SHP77 treated with DMSO at 0.1 percent for 48 hours (cell line): ENCODE measurements around the gene MIER3.
A peak's percentile ranks its signal among the peaks of the same experiment; 100 is the strongest.

Experiments
- DNase-seq: peaks from one replicate; lab custom pipeline; 2025; lab: John Stamatoyannopoulos, UW

MIER3 gene

DNA sequence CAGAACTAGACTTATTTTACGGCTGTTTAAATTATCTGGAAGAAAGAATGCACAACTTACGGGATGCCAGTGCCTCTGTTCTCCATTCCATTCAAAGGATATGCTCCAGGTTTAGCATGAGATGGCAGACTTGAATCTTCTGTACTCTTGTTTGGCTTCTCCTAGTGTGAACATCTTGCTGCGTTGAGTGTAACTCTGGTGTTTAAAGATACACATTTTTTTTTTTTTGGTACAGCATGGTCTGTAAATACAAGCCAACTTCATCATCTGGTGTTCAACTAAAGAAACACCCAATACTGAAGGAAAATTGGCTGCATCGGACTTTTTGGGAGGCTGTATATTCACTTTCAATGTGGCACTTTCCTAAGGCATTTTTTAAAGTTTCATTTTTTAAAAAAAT is 7.4 kb upstream of the MIER3 start:
- DNase-seq: no peak

DNA sequence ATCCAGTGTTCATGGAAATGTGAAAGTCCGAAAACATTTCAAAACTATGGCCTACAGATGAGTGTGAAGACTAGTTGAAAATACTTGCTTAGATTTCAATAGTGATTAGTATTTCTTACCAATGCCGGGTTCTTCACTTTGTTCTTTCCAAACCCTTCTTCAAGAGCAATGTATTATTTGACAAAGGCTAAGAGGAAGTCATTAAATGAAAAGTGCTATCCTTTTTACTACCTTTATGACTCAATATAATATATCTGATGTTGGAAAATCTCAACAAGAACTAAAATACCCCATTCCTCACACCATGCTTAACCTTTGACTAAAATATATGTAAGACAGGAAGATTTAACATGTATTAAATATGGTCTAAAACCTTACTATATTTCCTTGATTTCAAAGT is 6.7 kb upstream of the MIER3 start:
- DNase-seq: no peak

DNA sequence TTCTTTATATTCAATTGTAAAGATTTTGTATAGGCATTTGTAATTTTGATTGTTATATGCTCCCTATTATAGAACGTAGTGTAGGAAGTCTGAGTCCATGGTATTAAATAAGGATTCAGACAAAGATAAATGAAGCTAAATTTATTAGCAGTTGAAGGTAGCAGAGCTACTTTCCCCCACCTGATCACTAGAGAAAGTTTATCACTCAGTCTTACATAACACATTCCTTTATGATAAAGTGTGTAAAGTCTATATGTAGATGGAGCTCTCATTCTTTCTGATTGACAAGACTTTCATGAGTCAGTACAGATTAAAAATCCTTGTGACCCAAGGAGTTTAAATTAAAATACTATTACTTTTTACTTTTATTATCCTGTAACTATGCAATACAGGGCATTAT is 2.3 kb upstream of the MIER3 start:
- no peak for DNase-seq

DNA sequence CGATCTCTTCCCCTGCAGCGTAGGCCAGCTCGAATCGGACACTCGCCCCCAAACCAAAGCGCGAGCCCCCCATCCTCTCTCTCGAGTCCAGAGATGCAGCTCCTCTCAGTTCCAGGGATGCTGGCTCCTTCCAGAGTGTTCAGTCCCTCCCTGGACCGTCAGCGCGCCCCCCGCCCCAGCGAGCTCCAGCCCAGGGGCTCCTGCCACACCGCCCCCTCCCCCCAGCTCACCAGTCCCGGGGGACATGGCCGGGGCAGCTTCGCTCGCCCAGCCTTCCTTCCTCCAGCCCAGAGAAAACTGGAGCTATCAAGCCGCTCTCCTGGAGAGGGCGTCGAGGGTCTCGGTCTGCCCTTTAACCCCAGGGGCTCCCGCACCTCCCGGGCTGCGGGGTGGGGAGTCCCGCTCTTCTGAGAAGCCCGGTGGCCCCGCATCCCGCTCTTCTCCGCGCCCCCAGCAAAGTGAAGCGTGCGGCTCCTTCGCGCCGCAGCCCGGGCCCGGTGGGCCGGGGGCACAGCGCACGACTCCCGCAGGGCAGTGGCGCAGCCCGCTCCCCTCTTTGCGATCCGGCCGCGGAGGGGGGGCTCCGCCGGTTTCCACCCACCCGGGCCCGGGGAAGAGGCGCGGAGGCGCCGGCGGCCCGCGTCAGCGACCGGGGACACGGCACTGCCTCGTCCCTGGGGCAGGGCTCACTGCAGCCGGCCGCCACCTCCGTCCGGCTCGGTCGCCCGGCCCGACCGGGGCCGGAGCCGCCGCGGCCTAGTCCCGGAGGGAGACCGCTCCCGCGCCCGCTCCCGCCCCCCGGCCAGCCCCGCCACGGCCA is 587 bp downstream of the MIER3 start:
- DNase-seq: no peak

DNA sequence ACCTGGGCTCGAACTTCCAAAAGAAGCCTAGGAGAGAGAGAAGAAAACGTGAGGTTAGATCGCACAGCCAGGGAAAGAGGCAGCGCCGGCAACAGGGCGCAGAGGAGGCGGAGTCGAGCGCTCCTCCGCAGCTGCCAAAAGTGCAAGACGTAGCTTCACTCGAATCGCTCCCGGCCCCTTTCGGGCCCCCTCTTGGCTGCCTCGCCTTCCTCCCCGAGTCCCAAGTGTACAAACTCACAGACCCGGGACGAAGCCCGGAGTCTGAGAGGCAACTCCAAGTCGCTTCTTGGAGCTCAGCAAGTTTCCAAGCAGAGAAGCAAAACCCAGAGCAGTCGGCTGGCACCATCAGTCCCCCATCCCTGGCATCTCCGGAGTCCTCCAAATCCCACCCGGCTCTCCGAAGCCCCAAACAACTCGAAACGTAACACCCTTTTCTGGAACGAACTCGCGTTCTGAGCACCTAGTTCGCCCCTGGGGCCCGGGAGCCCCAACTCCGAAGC is 1.2 kb downstream of the MIER3 start:
- no peak for DNase-seq

DNA sequence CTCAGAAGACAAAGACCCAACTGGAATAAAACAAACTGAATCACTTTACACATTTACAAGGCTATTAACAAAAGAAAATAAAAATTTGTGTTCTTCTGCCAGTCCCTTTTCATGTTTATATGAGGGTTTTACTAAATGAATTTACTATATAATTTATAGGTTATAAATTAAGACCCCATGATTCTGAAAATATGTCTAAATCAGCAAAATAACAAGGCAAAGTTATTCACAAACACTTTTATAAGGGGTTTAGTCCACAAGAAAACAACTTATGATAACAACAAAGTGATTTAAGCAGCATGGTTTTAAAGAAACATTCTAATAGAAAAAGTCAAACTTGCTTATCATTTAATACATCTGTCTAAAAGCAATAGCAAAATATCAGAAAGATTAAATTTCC is 4.9 kb downstream of the MIER3 start:
- no peak for DNase-seq

DNA sequence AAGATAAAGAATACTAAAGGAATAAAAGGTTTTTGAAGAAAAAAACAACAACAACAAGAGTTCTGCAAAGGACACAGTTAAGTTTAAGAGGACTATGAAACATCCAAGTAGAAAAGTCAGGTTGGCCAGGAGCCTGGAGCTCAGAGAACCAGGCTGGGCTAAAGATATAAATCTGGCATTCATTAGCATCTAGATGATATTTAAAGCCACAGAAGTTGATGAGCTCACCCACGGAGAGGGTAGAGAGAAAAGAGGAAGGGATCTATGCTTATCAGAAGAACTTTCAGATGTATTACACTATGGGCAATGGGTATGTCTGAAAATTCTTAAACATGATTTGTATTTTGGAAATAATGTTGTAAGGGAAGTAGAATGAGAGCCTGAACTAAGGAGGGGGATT is 9.9 kb downstream of the MIER3 start:
- DNase-seq: no peak

DNA sequence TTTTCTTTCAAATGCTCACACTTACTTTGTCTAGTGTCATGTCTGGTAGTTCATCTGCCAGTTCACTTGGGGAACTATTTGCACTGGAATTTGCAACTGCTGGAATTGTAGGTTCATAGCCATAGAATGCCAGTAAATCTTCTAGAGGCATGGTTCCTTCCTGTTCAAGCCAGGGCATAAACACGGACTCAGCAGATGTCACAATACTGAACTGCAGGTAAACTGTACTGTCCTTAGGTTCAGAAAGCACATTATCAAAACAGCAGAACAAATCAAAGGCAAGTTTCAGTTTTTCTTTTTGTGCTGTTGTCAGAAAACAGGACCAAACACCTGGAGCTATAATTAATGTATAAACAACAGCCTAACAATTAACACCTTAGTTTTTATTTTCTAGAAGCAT is 13.1 kb downstream of the MIER3 start:
- DNase-seq: no peak

DNA sequence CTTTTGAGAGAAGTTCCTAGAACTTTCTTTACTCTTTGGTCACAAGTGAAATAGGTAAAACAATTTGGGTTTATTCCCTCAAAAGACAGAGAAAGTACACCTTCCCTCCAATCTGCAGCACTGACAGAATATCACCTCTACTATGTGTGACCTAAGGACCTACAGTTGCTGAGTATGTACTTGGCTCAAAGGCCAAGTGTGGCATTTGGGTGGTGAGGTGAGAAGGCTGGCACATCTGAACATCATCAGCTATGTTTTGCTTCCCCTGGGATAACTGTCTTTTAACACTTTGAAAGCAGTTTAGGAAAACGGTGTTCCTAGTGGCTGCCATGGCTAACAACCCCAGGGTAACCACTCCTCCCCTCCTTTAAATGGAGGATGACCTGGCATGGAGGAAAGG is 17.6 kb downstream of the MIER3 start:
- no peak for DNase-seq

DNA sequence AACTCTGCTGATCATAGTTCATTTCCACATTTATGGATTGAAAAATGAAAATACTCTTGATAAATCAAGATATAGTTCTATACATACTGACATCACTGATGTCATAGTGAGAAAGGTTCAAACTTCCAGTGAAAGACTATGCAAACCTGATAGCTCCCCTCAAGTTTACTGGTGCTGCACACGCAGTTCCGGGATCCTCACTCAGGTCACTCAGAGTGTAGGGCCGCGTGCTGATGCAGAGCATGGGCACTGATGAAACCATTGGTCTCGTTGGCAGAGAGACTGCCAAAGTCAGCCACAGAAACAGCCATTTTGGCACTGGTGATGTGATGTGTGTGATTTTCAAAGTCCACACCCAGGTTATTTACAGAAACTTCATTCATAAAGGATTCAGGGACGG is 29.0 kb downstream of the MIER3 start:
- DNase-seq: no peak

DNA sequence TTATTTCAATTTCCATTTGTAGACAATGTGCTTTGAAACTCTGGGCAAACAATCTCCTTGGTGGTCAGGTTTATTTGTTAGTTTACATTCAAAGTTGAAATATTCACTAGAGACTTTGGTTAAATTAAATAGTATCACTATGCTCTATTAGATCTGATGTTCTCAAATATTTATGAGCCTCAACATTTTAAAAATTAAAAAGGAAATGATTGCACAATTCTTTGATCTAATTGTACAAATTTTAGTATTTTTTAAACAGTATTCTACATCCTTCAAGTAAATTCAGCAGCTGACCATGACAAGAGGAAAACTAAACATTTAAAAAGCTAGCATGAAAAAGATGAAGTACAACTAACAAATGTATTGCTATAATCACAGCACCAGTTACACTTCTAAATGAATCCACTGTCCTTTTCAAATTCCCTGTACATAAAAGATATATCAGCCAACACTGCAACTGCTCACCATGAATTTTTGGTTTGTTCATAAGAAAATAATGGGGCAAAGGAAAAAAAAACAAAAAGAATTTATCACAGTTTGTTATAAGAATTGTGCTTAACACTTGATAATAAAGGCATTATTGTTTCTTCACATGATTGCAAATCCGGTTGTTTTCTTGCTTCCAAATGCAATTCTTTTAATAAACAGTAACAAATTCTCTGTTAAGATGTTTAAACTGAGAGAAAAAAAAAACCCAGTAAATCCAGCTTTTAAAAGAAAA is 31.8 kb downstream of the MIER3 start:
- DNase-seq: no peak

DNA sequence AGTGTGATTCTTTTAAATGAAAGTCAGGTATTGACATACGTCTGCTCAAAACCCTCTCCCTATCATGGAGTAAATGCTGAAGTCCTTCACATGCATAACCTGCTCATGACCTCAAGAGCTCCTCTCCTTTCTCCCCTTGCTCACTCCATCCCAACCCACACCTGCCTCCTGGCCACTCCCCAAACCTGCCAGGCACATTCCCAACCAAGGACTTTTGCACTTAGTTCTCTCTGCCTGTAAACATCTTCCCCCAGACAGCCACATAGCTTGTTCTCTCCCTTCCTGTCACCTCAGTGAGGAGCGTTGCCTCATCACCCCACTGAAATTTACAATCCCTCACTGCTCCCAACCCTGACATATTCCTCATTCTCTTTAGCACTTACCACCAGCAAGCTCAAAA is 33.9 kb downstream of the MIER3 start:
- DNase-seq: no peak

DNA sequence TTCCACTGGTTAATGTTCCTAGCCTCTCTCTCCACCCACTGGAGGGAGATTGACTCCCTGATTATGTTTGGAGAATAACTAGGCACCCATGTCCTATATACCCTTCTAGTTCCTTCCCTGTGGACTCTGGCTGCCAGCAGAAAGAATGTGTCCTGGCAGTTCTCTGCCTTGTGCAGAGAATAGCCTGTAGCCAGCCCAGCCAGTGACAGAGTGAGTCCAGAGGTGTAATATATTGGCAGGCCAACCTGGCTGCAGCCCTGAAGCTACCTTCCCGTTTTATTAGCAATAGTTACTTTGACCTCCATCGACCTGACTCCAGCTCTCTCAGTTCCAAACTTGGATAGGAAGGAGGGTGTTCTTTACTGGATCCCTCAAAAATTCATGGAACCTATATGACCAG is 34.4 kb downstream of the MIER3 start:
- no peak for DNase-seq

DNA sequence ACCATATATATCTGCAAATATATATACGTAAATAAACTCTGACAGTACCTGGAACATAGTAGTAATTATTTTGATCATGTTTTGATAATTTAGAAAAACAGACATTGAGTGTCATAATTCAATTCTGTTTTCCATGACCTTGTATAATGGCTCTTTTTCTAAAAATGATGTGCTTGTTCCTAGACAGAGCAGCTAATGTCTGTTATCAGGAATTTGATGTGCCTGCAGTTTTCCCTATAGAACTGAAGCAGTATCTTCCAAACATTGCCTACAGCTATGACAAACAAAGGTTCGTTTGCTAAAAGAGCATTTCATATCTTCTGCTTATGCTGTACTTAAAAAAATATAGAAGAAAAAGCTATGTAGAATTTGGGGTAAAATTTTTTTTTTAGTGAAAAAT is 37.2 kb downstream of the MIER3 start:
- no peak for DNase-seq

DNA sequence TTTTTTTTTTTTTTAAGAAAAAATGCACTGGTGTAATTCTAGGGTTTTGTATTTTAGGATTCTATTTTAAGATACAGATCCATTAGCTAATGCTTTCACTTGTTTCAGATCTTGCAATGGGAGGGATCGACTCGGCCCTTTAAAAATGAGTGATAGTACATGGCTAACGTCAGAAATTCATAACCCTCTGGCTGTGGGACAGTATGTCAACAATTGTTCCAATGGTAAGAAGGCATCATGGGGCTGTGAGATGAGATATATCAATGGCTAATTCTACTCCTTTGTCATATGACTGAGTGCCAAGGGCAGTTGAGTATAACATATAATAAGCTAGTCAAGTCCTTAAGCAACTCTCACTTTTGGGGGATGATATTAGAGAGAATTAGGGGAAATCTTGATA is 38.2 kb downstream of the MIER3 start:
- DNase-seq: no peak

DNA sequence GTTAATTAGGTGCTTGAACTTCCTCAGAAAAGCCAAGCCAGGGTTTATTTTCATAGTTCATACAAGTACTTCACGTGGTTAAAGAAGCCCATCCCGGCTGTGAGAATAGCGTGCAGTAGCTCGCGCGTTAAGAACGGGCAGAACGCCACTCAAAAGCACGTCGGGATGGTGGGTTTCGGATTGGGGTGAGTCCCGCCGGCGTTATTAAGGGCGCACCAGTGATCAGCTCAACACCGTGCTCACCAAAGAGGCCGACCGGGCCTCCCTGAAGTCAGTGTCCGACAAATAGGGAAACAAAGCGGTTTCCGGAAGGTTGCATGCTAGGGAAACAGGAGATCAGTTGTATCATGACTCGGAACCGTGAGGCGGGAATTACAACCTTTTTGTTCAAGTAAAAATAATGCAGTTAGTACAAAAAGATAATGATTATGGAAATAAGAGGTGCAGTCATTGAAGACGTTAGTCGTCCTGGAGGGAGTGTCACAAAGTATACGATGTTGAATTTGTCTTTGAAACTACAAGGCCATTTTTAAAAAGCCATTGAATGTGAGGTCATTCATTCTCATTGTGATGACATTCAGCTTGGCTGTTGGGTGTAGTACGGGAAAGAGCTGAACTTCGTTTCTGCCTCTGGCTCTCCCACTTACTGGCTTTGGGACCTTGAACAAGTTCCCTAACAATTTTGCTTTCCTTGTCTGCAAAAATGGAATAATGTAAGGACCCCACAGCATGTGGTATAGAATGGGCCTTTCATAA is 41.5 kb downstream of the MIER3 start:
- DNase-seq: peak; percentile 71

DNA sequence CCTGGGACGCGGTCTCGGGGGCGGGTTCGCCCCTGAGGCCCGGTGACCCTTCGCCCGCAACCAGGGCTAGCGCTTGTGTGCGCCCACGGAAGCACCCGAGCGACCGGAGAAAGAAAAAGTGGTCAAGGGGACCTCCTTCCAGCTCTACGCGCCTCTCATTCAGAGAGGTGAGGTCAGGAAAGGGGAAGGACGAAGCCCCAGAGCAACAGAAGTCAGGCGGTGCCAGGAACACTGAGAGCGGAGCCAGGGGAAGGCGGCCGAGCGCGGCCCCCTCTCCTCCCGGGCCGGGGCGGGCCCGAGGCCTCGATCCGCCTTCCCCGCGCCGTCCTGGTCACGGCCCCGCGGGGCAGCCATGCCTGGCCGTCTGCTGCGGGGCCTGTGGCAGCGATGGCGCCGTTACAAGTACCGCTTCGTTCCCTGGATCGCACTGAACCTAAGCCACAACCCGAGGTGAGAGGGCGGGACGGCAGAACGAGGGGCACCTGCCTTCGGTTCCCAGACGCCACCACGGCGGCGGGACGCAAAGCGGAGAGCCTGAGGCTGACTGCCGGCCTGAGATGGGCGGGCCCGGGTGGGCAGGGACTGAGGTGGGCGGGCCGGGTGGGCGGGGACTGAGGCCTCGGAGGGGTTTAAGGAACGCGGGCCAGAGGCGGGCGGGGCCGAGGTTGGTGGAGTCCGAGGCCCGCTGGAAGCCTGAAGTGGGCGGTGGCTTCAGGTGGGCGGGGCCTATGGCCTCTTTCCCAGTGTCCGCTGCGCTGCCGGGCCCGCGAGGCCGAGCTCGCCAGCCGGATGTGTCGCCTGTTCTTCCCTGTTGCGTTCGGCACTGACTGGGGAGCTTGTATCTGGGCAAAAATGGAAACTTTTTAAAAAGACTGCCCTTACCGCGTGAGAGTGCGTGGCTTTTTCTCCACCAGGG is 42.4 kb downstream of the MIER3 start, which contains the start of gene SETD9:
TSS of gene SETD9 (plus strand) at position 303 of the 916 bp plus-strand sequence. CDS start at position 353, 50 bp downstream.
- DNase-seq: peak; percentile 93

DNA sequence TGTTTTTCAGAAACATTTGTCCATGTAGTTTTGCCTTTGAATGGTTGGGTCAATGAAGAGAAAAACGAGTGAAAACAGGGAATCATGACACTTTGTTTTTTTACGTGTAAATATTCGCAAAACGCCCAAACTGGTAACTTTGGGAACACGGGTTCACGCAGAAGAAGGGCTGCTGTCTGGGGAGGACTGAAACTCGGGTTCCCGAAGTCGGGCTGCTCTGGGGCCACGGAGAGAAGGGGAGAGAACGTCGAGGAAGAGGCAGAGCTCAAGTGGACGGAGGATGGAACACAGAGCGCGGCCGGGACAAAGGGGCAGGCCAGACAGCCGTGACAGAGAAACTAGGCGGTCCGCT is 43.0 kb downstream of the MIER3 start:
- DNase-seq: peak; percentile 57

DNA sequence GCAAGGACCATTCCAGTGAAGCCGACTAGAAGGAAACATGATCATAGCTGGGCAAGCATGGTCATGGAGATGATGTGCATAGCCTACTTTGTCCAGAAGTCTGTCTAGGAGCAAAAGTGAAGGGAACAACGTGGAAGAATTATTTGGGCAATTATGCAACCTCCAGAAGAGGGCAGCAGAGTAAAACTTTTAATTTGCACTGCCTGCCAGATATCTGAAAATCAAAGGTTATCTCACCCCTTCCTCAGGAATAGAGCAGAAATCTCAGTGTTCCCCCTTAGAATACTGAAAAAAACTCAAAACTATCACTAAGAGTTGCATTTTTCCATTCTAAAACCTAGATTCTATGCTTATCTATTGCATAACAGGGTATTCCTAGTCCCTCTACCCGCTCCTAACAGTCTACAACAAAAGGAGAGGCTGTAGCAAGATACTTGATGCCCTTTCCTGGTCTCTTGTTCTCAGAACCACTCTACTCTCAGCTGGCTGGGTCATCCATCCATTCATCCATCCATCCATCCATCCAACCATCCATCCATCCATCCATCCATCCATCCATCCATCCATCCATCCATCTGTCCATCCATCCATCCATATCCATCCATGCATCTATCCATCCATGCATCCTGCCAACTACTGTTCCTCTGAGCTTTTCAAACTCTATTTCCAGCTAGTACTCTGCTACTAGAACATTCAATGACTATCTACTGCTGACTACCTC is 50.9 kb downstream of the MIER3 start:
- peak; percentile 42 for DNase-seq

DNA sequence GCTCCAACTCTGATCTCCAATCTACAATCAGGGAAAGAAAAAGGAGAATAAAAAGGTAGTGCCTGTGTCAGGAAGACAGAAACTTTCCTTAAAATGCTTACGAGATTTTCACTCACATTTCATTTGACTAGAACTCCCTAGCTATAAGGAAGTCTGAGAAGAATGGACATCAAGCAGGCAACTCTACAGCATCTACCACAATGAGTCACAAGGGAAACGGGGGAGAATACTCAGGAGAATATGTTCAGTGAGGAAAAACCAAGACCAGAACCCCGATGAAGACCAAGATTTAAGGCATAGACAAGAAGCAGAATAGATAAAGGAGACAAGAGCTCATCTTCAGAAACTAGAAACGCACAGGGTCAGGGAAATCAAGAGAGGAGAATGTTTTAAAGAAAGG is 51.5 kb downstream of the MIER3 start:
- no peak for DNase-seq

DNA sequence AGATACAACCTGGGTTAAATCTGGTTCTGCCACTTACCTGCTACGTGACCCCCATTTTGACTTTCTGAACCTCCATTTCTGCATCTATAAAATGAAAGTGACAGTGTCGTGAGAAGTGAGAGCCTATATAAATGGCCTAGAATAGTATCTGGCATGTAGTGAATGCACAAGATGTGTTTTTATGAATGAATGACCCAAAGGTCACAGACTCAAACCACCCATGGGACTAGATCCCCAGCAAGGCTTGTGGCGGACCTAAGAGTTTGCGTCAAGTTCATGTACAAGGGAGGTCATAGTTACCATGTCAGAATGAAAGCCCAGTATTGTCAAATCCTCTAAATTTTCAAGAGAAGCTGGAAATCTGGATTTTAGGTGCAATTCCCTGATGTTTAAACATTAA is 53.7 kb downstream of the MIER3 start:
- no peak for DNase-seq
